Activated B cell treated with CpG ODN at 0.5 μM for 24 hours (primary cell): ENCODE measurements around the gene GPC1. TPM values are rescaled to one million over a fixed set of nuclear protein-coding genes. Genes with fewer than 3 reads are reported as not detected.
A peak's percentile ranks its signal among the peaks of the same experiment; 100 is the strongest.

Experiments
- ATAC-seq: fragments of 200-7000 bp; cut with Tn5 transposase; one replicate; pipeline ENCODE4 v1.10.0; 2021; ENCODE audit warnings: low read depth, mild to moderate bottlenecking, moderate library complexity
- CTCF ChIA-PET: fragments of 350-600 bp; sonication (Branson Sonifier 250); formaldehyde crosslinking; loops from one replicate; lab custom pipeline; 2021; ENCODE audit warnings: antibody characterized with exemption; lab: Charles Lee
- POLR2A ChIA-PET: fragments of 350-600 bp; sonication (Branson Sonifier 250); formaldehyde crosslinking; loops from one replicate; lab custom pipeline; 2021; ENCODE audit warnings: antibody characterized with exemption; lab: Charles Lee
- DNase-seq: peaks from one replicate; pipeline ENCODE4 v3.0.0; 2022
- H3K27ac Mint-ChIP-seq: one replicate; pipeline ENCODE4 v1.8.0; 2020; ENCODE audit warnings: mixed read lengths
- H3K27me3 Mint-ChIP-seq: one replicate; pipeline ENCODE4 v1.8.0; 2021; ENCODE audit warnings: mixed read lengths
- H3K36me3 Mint-ChIP-seq: one replicate; pipeline ENCODE4 v1.8.0; 2021; ENCODE audit warnings: low read depth, mixed read lengths
- H3K4me1 Mint-ChIP-seq: one replicate; pipeline ENCODE4 v1.8.0; 2021; ENCODE audit warnings: mixed read lengths
- H3K4me3 Mint-ChIP-seq: one replicate; pipeline ENCODE4 v1.8.0; 2020; ENCODE audit warnings: mild to moderate bottlenecking, mixed read lengths
- H3K9me3 Mint-ChIP-seq: one replicate; pipeline ENCODE4 v1.8.0; 2020; ENCODE audit warnings: mixed read lengths
- intact Hi-C: fragments of 100-400 bp; cut with micrococcal nuclease; formaldehyde crosslinking; loops from one replicate; pipeline ENCODE4 v1.15.1; 2024
- total RNA-seq: library from RNA; stranded (reverse); gene quantifications from 2 replicates; pipeline ENCODE4 v1.2.3, GENCODE V29; 2022
- TF ChIP-seq, protein P1 (sequence below): fragments of 200-600 bp; IDR thresholded peaks from one replicate; pipeline ENCODE4 v1.8.0; 2022; ENCODE audit warnings: antibody characterized with exemption, mild to moderate bottlenecking

GPC1 gene
- total RNA-seq, 1 donor from 2014 or later = 1.9 TPM

DNA sequence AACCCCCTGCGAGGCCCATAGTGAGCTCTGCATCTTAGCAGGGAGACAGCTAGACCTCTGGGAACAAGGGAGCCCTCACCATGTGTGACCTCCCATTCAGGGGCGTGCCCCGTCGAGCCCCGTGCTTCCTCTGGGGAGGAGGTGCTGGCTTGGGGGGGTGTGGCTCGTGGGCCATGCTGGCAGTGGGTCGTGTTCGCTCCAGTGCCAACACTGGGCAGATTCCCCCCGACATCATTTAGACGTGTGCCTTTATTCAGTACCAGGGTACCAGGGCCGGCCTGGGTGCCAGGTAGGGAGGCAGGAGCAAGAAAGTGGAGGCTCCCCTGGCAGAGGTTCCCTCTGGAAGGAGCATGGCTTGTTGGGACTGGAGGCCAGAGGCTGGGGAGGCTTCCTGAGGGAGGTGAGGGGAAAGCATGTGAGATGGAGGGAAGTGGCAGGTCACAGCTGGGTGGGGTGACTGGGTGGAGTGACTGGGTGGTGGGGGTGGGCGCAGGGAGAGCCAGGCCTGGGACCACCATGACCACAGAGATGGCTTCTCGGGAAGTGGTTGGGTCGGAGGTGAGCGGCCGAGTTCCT lies 15.2 kb downstream of the GPC1 start:
- H3K9me3 Mint-ChIP-seq = no peaks in the 10 kb centered on the region
- ChIA-PET CTCF (interaction anchor here (0.5 kb wide), 1 partner anchor 985 kb away, joined by 3 read pairs; no protein-coding TSS in a partner anchor), POLR2A (no interaction called here)
- TF ChIP-seq, protein P1, sequence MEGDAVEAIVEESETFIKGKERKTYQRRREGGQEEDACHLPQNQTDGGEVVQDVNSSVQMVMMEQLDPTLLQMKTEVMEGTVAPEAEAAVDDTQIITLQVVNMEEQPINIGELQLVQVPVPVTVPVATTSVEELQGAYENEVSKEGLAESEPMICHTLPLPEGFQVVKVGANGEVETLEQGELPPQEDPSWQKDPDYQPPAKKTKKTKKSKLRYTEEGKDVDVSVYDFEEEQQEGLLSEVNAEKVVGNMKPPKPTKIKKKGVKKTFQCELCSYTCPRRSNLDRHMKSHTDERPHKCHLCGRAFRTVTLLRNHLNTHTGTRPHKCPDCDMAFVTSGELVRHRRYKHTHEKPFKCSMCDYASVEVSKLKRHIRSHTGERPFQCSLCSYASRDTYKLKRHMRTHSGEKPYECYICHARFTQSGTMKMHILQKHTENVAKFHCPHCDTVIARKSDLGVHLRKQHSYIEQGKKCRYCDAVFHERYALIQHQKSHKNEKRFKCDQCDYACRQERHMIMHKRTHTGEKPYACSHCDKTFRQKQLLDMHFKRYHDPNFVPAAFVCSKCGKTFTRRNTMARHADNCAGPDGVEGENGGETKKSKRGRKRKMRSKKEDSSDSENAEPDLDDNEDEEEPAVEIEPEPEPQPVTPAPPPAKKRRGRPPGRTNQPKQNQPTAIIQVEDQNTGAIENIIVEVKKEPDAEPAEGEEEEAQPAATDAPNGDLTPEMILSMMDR = no peak
- H3K27ac Mint-ChIP-seq = no peak overlapping the region
- peaks cover 19% of the 10 kb centered on the region for H3K4me1 Mint-ChIP-seq
- DNase-seq (no peak), ATAC-seq (peak; percentile 8)
- H3K27me3 Mint-ChIP-seq = peaks cover 52% of the 10 kb centered on the region
- intact Hi-C loops = no loop called here
- peak overlapping the region; percentile 39 for H3K4me3 Mint-ChIP-seq
- no peaks in the 10 kb centered on the region for H3K36me3 Mint-ChIP-seq

DNA sequence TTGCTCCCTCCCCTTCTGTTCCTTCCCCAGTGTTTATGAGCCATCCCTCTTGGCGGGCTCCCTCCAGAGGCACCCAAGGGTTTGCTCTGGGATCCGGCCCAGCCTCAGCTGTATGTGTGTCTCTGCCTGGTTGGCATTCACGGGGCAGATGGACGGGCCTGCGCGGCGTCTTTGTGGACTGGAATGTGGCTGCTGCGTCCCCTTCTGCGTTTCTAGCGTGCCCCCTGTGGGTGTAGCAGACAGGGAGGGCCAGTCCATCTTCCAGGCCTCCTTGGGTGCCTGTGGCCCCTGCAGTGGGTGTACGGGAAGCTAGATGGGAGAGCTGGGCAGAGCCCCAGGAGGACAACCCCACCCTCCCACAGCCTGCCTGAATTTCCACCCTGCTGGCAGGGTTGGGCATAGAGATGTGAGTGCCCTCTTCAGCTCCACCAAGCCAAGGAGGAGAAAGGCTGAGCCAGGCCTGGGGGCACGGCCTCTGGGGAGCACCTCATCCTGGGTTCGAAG lies 15.7 kb downstream of the GPC1 start:
- H3K9me3 Mint-ChIP-seq = no peaks in the 10 kb centered on the region
- CTCF ChIA-PET = interaction anchor here (0.5 kb wide), 1 partner anchor 985 kb away, joined by 3 read pairs; no protein-coding TSS in a partner anchor
- no peak overlapping the region for H3K27ac Mint-ChIP-seq
- intact Hi-C loops = no loop called here
- peaks cover 52% of the 10 kb centered on the region for H3K27me3 Mint-ChIP-seq
- ATAC-seq (no peak), DNase-seq (no peak)
- peaks cover 19% of the 10 kb centered on the region for H3K4me1 Mint-ChIP-seq
- POLR2A ChIA-PET = no interaction called here
- TF ChIP-seq, protein P1 = no peak
- H3K36me3 Mint-ChIP-seq = no peaks in the 10 kb centered on the region
- H3K4me3 Mint-ChIP-seq = no peak overlapping the region

DNA sequence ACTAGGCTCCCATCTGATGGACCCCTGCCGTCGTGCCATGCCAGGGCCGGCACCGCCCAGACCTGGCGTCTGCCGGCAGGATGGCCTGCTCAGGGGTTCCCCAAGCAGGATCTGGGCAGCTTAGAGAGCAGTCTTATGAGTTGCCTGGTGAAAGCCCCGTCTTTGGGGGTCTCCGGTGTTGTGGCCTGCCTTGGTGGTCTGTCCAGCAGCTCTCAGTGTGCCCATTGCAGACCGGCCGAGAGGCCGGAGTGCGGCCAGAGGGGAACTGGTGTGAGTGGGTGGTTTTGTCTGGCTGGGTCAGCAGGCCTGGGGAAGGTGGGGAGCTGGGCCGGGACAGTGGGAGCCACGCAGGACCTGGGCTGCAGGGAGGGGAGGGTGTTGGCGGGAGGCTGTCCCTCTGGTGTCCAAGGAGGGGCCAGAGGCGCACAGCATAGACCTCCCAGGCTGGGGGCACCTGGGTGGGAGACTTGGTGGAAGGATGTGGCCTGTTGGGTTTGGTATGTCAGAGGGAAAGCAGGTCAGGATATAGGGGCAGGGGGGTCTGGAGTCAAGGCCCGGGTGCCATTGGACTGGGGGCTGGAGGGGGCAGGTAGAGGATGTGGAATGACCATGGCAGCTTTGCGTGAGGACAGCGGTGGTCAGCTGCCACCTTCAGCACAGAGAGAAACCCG lies 16.5 kb downstream of the GPC1 start:
- TF ChIP-seq, protein P1 = no peak
- Mint-ChIP-seq H3K27me3 (peaks cover 56% of the 10 kb centered on the region), H3K4me1 (peaks cover 19% of the 10 kb centered on the region), H3K4me3 (peak overlapping the region; percentile 66), H3K9me3 (no peaks in the 10 kb centered on the region), H3K36me3 (no peaks in the 10 kb centered on the region), H3K27ac (no peak overlapping the region)
- POLR2A ChIA-PET = no interaction called here
- DNase-seq = no peak
- no peak for ATAC-seq
- intact Hi-C loops = no loop called here
- CTCF ChIA-PET = no interaction called here

DNA sequence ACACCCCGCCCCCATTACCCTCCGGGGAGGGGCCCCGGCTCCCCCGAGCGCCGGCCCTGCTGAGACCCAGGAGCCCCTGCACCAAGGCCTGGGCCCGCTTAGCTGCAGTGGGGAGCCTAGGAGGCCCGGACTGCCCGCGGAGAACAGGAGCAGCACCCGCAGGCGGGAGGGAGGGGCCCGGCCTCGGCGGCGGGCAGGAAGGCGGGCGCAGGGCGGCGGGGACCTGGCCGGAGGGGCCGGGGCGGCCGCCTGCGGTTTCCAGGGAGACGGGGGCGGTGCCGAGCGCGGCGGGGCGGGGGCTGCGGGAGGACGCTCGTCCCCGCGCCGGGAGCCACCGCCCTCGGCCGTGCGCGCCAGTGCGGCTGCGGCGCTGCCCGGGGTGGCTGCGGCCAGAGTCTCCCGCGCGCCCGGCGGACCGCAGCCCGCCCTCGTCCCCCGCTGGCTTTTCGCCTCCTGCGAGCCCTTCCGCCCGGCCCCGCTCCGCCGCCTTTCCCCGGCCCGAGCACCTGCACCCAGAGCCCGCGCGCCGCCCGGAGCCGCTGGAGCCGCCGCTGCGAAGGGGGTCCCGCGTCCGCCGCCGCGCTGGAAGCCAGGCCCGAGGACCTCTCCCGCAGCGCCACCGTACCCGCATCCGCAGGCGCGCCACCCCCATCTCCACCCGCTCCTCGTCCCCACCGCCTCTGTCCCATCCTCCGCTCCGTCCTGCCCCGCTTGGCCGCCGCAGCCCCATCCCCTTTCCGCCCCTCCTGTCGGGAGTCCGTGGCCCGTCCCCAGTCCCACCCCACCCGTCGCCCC lies 17.2 kb downstream of the GPC1 start:
- Mint-ChIP-seq H3K4me3 (peak overlapping the region; percentile 69), H3K9me3 (no peaks in the 10 kb centered on the region), H3K27me3 (peaks cover 52% of the 10 kb centered on the region), H3K4me1 (peaks cover 19% of the 10 kb centered on the region), H3K27ac (no peak overlapping the region), H3K36me3 (no peaks in the 10 kb centered on the region)
- POLR2A ChIA-PET = no interaction called here
- intact Hi-C loops = no loop called here
- TF ChIP-seq, protein P1 = no peak
- no peak for DNase-seq
- CTCF ChIA-PET = no interaction called here
- ATAC-seq = peak; percentile 60
